ENCODE data around the gene SCN7A. TPM values are rescaled to one million over a fixed set of nuclear protein-coding genes. Genes with fewer than 3 reads are reported as not detected.

SCN7A gene
- total RNA-seq, 1 donor from 2014 or later = 0.32 TPM

- Mint-ChIP-seq H3K4me3 (ENCODE audit: unreplicated experiment) (peak overlapping the region; percentile 93), H3K27me3 (ENCODE audit: unreplicated experiment) (no peaks in the 10 kb centered on the region), H3K36me3 (ENCODE audit: unreplicated experiment) (no peaks in the 10 kb centered on the region), H3K9me3 (ENCODE audit: unreplicated experiment) (peaks cover 2% of the 10 kb centered on the region), H3K27ac (ENCODE audit: unreplicated experiment) (peak overlapping the region; percentile 67), H3K4me1 (ENCODE audit: low read depth, unreplicated experiment) (peaks cover 5% of the 10 kb centered on the region)
- TF ChIP-seq, protein P1, sequence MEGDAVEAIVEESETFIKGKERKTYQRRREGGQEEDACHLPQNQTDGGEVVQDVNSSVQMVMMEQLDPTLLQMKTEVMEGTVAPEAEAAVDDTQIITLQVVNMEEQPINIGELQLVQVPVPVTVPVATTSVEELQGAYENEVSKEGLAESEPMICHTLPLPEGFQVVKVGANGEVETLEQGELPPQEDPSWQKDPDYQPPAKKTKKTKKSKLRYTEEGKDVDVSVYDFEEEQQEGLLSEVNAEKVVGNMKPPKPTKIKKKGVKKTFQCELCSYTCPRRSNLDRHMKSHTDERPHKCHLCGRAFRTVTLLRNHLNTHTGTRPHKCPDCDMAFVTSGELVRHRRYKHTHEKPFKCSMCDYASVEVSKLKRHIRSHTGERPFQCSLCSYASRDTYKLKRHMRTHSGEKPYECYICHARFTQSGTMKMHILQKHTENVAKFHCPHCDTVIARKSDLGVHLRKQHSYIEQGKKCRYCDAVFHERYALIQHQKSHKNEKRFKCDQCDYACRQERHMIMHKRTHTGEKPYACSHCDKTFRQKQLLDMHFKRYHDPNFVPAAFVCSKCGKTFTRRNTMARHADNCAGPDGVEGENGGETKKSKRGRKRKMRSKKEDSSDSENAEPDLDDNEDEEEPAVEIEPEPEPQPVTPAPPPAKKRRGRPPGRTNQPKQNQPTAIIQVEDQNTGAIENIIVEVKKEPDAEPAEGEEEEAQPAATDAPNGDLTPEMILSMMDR (IDR thresholded peaks at IDR 0.05; ENCODE audit: partially characterized antibody, unreplicated experiment) = no peak
- DNase-seq = peak; percentile 21
Observed at GRCh38 chr2:166375195-166375735, 118.8 kb downstream of the SCN7A start.

GRCh38 chr2:166373951-166374350, 120.1 kb downstream of the SCN7A start:
- TF ChIP-seq, protein P1 (IDR thresholded peaks at IDR 0.05; ENCODE audit: partially characterized antibody, unreplicated experiment) = no peak
- no peaks in the 10 kb centered on the region for H3K27me3 Mint-ChIP-seq (ENCODE audit: unreplicated experiment)

DNA sequence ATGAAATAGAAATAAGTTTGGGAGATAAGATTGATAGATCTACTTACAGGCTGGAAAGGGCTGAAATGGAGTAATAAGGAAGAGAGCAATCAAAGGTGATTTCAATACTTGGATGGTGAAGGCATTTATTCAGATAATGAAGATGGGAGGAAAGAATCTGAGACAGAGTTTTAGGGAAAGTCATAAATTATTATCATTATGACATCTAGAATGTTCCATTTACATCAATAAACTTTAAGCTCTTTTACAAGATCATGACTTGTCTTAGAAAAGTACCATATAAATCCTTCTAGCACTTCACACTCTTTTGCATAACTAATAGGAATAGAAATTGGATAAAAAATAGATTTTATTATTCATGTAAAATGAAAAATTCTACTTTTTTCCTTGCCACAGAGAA, 120.5 kb downstream of the SCN7A start:
- no peak for DNase-seq
- Mint-ChIP-seq H3K9me3 (ENCODE audit: unreplicated experiment) (peaks cover 2% of the 10 kb centered on the region), H3K27ac (ENCODE audit: unreplicated experiment) (no peak overlapping the region), H3K27me3 (ENCODE audit: unreplicated experiment) (no peaks in the 10 kb centered on the region), H3K36me3 (ENCODE audit: unreplicated experiment) (no peaks in the 10 kb centered on the region), H3K4me1 (ENCODE audit: low read depth, unreplicated experiment) (peaks cover 5% of the 10 kb centered on the region), H3K4me3 (ENCODE audit: unreplicated experiment) (no peak overlapping the region)
- TF ChIP-seq, protein P1 (IDR thresholded peaks at IDR 0.05; ENCODE audit: partially characterized antibody, unreplicated experiment) = no peak

More at GRCh38 chr2:166373951-166374350, 120.1 kb downstream of the SCN7A start:
- H3K27ac Mint-ChIP-seq (ENCODE audit: unreplicated experiment) = no peak overlapping the region
- H3K4me1 Mint-ChIP-seq (ENCODE audit: low read depth, unreplicated experiment) = peaks cover 5% of the 10 kb centered on the region
- H3K9me3 Mint-ChIP-seq (ENCODE audit: unreplicated experiment) = peaks cover 2% of the 10 kb centered on the region
- H3K4me3 Mint-ChIP-seq (ENCODE audit: unreplicated experiment) = no peak overlapping the region
- no peaks in the 10 kb centered on the region for H3K36me3 Mint-ChIP-seq (ENCODE audit: unreplicated experiment)
- DNase-seq = no peak

GRCh38 chr2:166373105-166373504, 120.9 kb downstream of the SCN7A start:
- H3K27me3 Mint-ChIP-seq (ENCODE audit: unreplicated experiment) = no peaks in the 10 kb centered on the region
- peaks cover 2% of the 10 kb centered on the region for H3K9me3 Mint-ChIP-seq (ENCODE audit: unreplicated experiment)
- H3K4me1 Mint-ChIP-seq (ENCODE audit: low read depth, unreplicated experiment) = peaks cover 5% of the 10 kb centered on the region
- H3K4me3 Mint-ChIP-seq (ENCODE audit: unreplicated experiment) = no peak overlapping the region
- no peaks in the 10 kb centered on the region for H3K36me3 Mint-ChIP-seq (ENCODE audit: unreplicated experiment)
- H3K27ac Mint-ChIP-seq (ENCODE audit: unreplicated experiment) = no peak overlapping the region
- no peak for DNase-seq
- TF ChIP-seq, protein P1 (IDR thresholded peaks at IDR 0.05; ENCODE audit: partially characterized antibody, unreplicated experiment) = no peak

GRCh38 chr2:166372046-166372445, 122.0 kb downstream of the SCN7A start:
- TF ChIP-seq, protein P1 (IDR thresholded peaks at IDR 0.05; ENCODE audit: partially characterized antibody, unreplicated experiment) = no peak
- no peak overlapping the region for H3K4me3 Mint-ChIP-seq (ENCODE audit: unreplicated experiment)
- no peak for DNase-seq
- H3K9me3 Mint-ChIP-seq (ENCODE audit: unreplicated experiment) = peaks cover 2% of the 10 kb centered on the region
- H3K27ac Mint-ChIP-seq (ENCODE audit: unreplicated experiment) = no peak overlapping the region
- H3K36me3 Mint-ChIP-seq (ENCODE audit: unreplicated experiment) = no peaks in the 10 kb centered on the region
- peaks cover 5% of the 10 kb centered on the region for H3K4me1 Mint-ChIP-seq (ENCODE audit: low read depth, unreplicated experiment)
- no peaks in the 10 kb centered on the region for H3K27me3 Mint-ChIP-seq (ENCODE audit: unreplicated experiment)
